ENCODE measurements around the gene P3R3URF. TPM values are rescaled to one million over a fixed set of nuclear protein-coding genes. Genes with fewer than 3 reads are reported as not detected.
A peak's percentile ranks its signal among the peaks of the same experiment; 100 is the strongest.

P3R3URF gene
- total RNA-seq, 4 donors from 2014 or later = not detected

- Histone ChIP-seq H3K4me1 (peaks cover 0 to 29% (median under 1%) of the 10 kb centered on the region in 4 donors), H3K4me3 (no peak overlapping the region), H3K9me3 (no peaks in the 10 kb centered on the region), H3K27ac (peak overlapping the region in 1 of 4 donors; percentile 19), H3K36me3 (no peaks in the 10 kb centered on the region), H3K27me3 (no peaks in the 10 kb centered on the region)
- peak in 1 of 3 donors; percentile 38 for DNase-seq
- TF ChIP-seq POLR2A (IDR thresholded peaks at IDR 0.05) (no peak), CTCF (IDR thresholded peaks at IDR 0.05) (no peak)
Measured at GRCh38 chr1:46171351-46171750, 4.9 kb downstream of the P3R3URF start.

- no peak overlapping the region for H3K4me3 ChIP-seq
- no peaks in the 10 kb centered on the region for H3K27me3 ChIP-seq
- H3K9me3 ChIP-seq = no peaks in the 10 kb centered on the region
- H3K36me3 ChIP-seq = no peaks in the 10 kb centered on the region
- no peak overlapping the region for H3K27ac ChIP-seq
- DNase-seq = no peak
- TF ChIP-seq POLR2A (IDR thresholded peaks at IDR 0.05) (no peak), CTCF (IDR thresholded peaks at IDR 0.05) (no peak)
- peaks cover 0 to 26% (median 3%) of the 10 kb centered on the region in 4 donors for H3K4me1 ChIP-seq
Measured at GRCh38 chr1:46169811-46170454, 6.4 kb downstream of the P3R3URF start.

- H3K4me3 ChIP-seq = no peak overlapping the region
- H3K4me1 ChIP-seq = peaks cover 0 to 12% (median 3%) of the 10 kb centered on the region in 4 donors
- no peak for TF ChIP-seq POLR2A (IDR thresholded peaks at IDR 0.05)
- no peak for TF ChIP-seq CTCF (IDR thresholded peaks at IDR 0.05)
- no peak for DNase-seq
- no peak overlapping the region for H3K27ac ChIP-seq
- no peaks in the 10 kb centered on the region for H3K27me3 ChIP-seq
- H3K36me3 ChIP-seq = no peaks in the 10 kb centered on the region
- no peaks in the 10 kb centered on the region for H3K9me3 ChIP-seq
Measured at GRCh38 chr1:46168477-46168876, 7.8 kb downstream of the P3R3URF start.

GRCh38 chr1:46166521-46167462 lies 9.5 kb downstream of the P3R3URF start:
- DNase-seq = peak in 2 of 3 donors; percentile 64 to 78
- no peaks in the 10 kb centered on the region for H3K9me3 ChIP-seq
- no peaks in the 10 kb centered on the region for H3K27me3 ChIP-seq
- peak overlapping the region; percentile 32 to 52 (median 49) for H3K4me3 ChIP-seq
- H3K27ac ChIP-seq = peak overlapping the region; percentile 21 to 56 (median 42)
- TF ChIP-seq POLR2A (IDR thresholded peaks at IDR 0.05) (no peak), CTCF (IDR thresholded peaks at IDR 0.05) (no peak)
- H3K36me3 ChIP-seq = no peaks in the 10 kb centered on the region
- peaks cover 0 to 10% (median 3%) of the 10 kb centered on the region in 4 donors for H3K4me1 ChIP-seq

GRCh38 chr1:46160212-46160611 lies 16.1 kb downstream of the P3R3URF start:
- Histone ChIP-seq H3K4me1 (no peaks in the 10 kb centered on the region), H3K27ac (no peak overlapping the region), H3K27me3 (no peaks in the 10 kb centered on the region), H3K9me3 (no peaks in the 10 kb centered on the region), H3K4me3 (no peak overlapping the region), H3K36me3 (no peaks in the 10 kb centered on the region)
- no peak for TF ChIP-seq POLR2A (IDR thresholded peaks at IDR 0.05)
- no peak for TF ChIP-seq CTCF (IDR thresholded peaks at IDR 0.05)
- DNase-seq = no peak

Measured in Peyer's patch (tissue), 4 donors.